Measurements from ENCODE around the gene RAB3A. TPM values are rescaled to one million over a fixed set of nuclear protein-coding genes. Genes with fewer than 3 reads are reported as not detected.

RAB3A gene
- total RNA-seq, 4 donors from 2014 or later, result 0.92 to 3.8 (median 1.6) TPM

GRCh38 chr19:18206018-18206417 is 2.2 kb upstream of the RAB3A start:
- peak overlapping the region in 3 of 4 donors; percentile 94 to 98 (median 95) for H3K27ac ChIP-seq
- H3K9me3 ChIP-seq, result no peaks in the 10 kb centered on the region
- H3K4me3 ChIP-seq, result peak overlapping the region in 1 of 2 donors; percentile 77
- WGBS, 2 donors (ENCODE audit: low coverage in 1 of 2), result 79 to 84% methylated on average over 9 to 10 of the region's 12 CpGs
- peaks cover 11% of the 10 kb centered on the region for H3K27me3 ChIP-seq
- peaks cover 0 to 49% (median 16%) of the 10 kb centered on the region in 3 donors for H3K4me1 ChIP-seq
- TF ChIP-seq POLR2A (IDR thresholded peaks at IDR 0.05), result no peak
- TF ChIP-seq CTCF (IDR thresholded peaks at IDR 0.05), result no peak
- no peak for TF ChIP-seq EP300 (IDR thresholded peaks at IDR 0.05)
- no peak for TF ChIP-seq POLR2AphosphoS5 (IDR thresholded peaks at IDR 0.05)
- H3K36me3 ChIP-seq, result peaks cover 0 to 12% of the 10 kb centered on the region in 2 donors
- ATAC-seq, result no peak

- ATAC-seq, result peak; percentile 25
Measured at GRCh38 chr19:18205200-18205892, 1.5 kb upstream of the RAB3A start.

GRCh38 chr19:18204394-18205199 is 755 bp upstream of the RAB3A start:
- H3K36me3 ChIP-seq, result peaks cover 0 to 25% of the 10 kb centered on the region in 2 donors
- 0 to 2% methylated on average over 9 to 14 of the region's 22 CpGs for WGBS, 2 donors (ENCODE audit: low coverage in 1 of 2)
- peak overlapping the region; percentile 64 to 77 for H3K4me3 ChIP-seq
- H3K4me1 ChIP-seq, result peaks cover 0 to 49% (median 16%) of the 10 kb centered on the region in 3 donors
- peak overlapping the region; percentile 94 to 99 (median 96) for H3K27ac ChIP-seq
- peak; percentile 38 for ATAC-seq
- peak in 1 of 2 donors; percentile 40 for TF ChIP-seq POLR2A (IDR thresholded peaks at IDR 0.05)
- no peak for TF ChIP-seq CTCF (IDR thresholded peaks at IDR 0.05)
- H3K9me3 ChIP-seq, result no peaks in the 10 kb centered on the region
- peaks cover 10% of the 10 kb centered on the region for H3K27me3 ChIP-seq

More at GRCh38 chr19:18205200-18205892, 1.5 kb upstream of the RAB3A start:
- Histone ChIP-seq H3K4me3 (peak overlapping the region; percentile 64 to 77), H3K9me3 (no peaks in the 10 kb centered on the region), H3K36me3 (peaks cover 0 to 18% of the 10 kb centered on the region in 2 donors), H3K4me1 (peaks cover 0 to 49% (median 16%) of the 10 kb centered on the region in 3 donors), H3K27ac (peak overlapping the region; percentile 94 to 99 (median 96)), H3K27me3 (peaks cover 10% of the 10 kb centered on the region)
- TF ChIP-seq CTCF (IDR thresholded peaks at IDR 0.05) (peak in 1 of 4 experiments; percentile 17), EP300 (IDR thresholded peaks at IDR 0.05) (no peak), POLR2A (IDR thresholded peaks at IDR 0.05) (peak in 1 of 2 donors; percentile 33), POLR2AphosphoS5 (IDR thresholded peaks at IDR 0.05) (peak; percentile 57)
- 9% methylated on average over 14 of the region's 36 CpGs; no CpG with 5 or more reads in 1 of the 2 donors for WGBS, 2 donors (ENCODE audit: low coverage in 1 of 2)

- 6% methylated on average over 11 of the region's 38 CpGs; no CpG with 5 or more reads in 1 of the 2 donors for WGBS, 2 donors (ENCODE audit: low coverage in 1 of 2)
- Histone ChIP-seq H3K4me1 (peaks cover 0 to 49% (median 16%) of the 10 kb centered on the region in 3 donors), H3K36me3 (peaks cover 0 to 37% of the 10 kb centered on the region in 2 donors), H3K4me3 (peak overlapping the region; percentile 50 to 77), H3K9me3 (no peaks in the 10 kb centered on the region), H3K27me3 (peaks cover 4% of the 10 kb centered on the region), H3K27ac (peak overlapping the region in 3 of 4 donors; percentile 82 to 94 (median 86))
- no peak for ATAC-seq
- TF ChIP-seq POLR2A (IDR thresholded peaks at IDR 0.05), result no peak
Measured at GRCh38 chr19:18203408-18203862, 407 bp downstream of the RAB3A start.

GRCh38 chr19:18202778-18203407 is 949 bp downstream of the RAB3A start:
- TF ChIP-seq POLR2AphosphoS5 (IDR thresholded peaks at IDR 0.05) (no peak), CTCF (IDR thresholded peaks at IDR 0.05) (peak in 3 of 4 experiments; percentile 20 to 53 (median 33)), POLR2A (IDR thresholded peaks at IDR 0.05) (no peak), EP300 (IDR thresholded peaks at IDR 0.05) (no peak)
- H3K9me3 ChIP-seq, result no peaks in the 10 kb centered on the region
- peaks cover 0 to 43% (median 16%) of the 10 kb centered on the region in 3 donors for H3K4me1 ChIP-seq
- H3K27ac ChIP-seq, result peak overlapping the region in 3 of 4 donors; percentile 82 to 94 (median 86)
- H3K4me3 ChIP-seq, result peak overlapping the region; percentile 50 to 77
- WGBS, 2 donors (ENCODE audit: low coverage in 1 of 2), result 0% methylated on average over 1 of the region's 32 CpGs; no CpG with 5 or more reads in 1 of the 2 donors
- ATAC-seq, result no peak
- peaks cover 0 to 42% of the 10 kb centered on the region in 2 donors for H3K36me3 ChIP-seq
- H3K27me3 ChIP-seq, result no peaks in the 10 kb centered on the region
